H9 (cell line): ENCODE measurements around the gene HOXC10. TPM values are rescaled to one million over a fixed set of nuclear protein-coding genes. Genes with fewer than 3 reads are reported as not detected.

Experiments used
- DNase-seq: peaks from one replicate; pipeline ENCODE4 v3.0.0-alpha.2; 2017
- H2AFZ ChIP-seq: one replicate; pipeline ENCODE4 v1.6.1; 2013; ENCODE audit warnings: mild to moderate bottlenecking, low read length, control low read depth, moderate library complexity
- H2AK5ac ChIP-seq: 2 replicates; pipeline ENCODE4 v1.6.1; 2013; ENCODE audit warnings: low read length, control low read depth, mixed read lengths; ENCODE audit not compliant: insufficient read length
- H2BK120ac ChIP-seq: one replicate; pipeline ENCODE4 v1.6.1; 2013; ENCODE audit warnings: low read depth, mild to moderate bottlenecking, low read length, control low read depth, inconsistent platforms; ENCODE audit not compliant: poor library complexity, severe bottlenecking
- H2BK12ac ChIP-seq: 2 replicates; pipeline ENCODE4 v1.6.1; 2013; ENCODE audit warnings: low read length, control low read depth, mixed read lengths, low read depth; ENCODE audit not compliant: insufficient read length
- H2BK15ac ChIP-seq: 2 replicates; pipeline ENCODE4 v1.6.1; 2013; ENCODE audit warnings: low read depth, low read length, control low read depth
- H2BK20ac ChIP-seq: one replicate; pipeline ENCODE4 v1.6.1; 2013; ENCODE audit warnings: low read depth, mild to moderate bottlenecking, low read length, control low read depth, inconsistent platforms; ENCODE audit not compliant: poor library complexity, severe bottlenecking
- H2BK5ac ChIP-seq: 2 replicates; pipeline ENCODE4 v1.6.1; 2013; ENCODE audit warnings: low read length, control low read depth, mixed read lengths; ENCODE audit not compliant: insufficient read length
- H3K14ac ChIP-seq: 2 replicates; pipeline ENCODE4 v1.6.1; 2013; ENCODE audit warnings: low read length, control low read depth; ENCODE audit not compliant: insufficient read depth
- H3K18ac ChIP-seq: 2 replicates; pipeline ENCODE4 v1.6.1; 2013; ENCODE audit warnings: low read depth, mild to moderate bottlenecking, mixed read lengths, low read length, control low read depth; ENCODE audit not compliant: insufficient read length
- H3K23ac ChIP-seq: 2 replicates; pipeline ENCODE4 v1.6.1; 2013; ENCODE audit warnings: low read length, control low read depth, mixed read lengths, low read depth; ENCODE audit not compliant: insufficient read length
- H3K23me2 ChIP-seq: 2 replicates; pipeline ENCODE4 v1.6.1; 2013; ENCODE audit warnings: low read depth, mild to moderate bottlenecking, mixed read lengths, low read length, control low read depth; ENCODE audit not compliant: insufficient read length, poor library complexity, severe bottlenecking
- H3K27ac ChIP-seq: 2 replicates; pipeline ENCODE4 v1.5.1; 2013; ENCODE audit warnings: low read length, control low read depth, mixed read lengths, low read depth; ENCODE audit not compliant: insufficient read length
- H3K27me3 ChIP-seq: 2 replicates; pipeline ENCODE4 v1.6.1; 2013; ENCODE audit warnings: low read length, control low read depth, inconsistent platforms; ENCODE audit not compliant: insufficient read depth
- H3K4ac ChIP-seq: 2 replicates; pipeline ENCODE4 v1.6.1; 2013; ENCODE audit warnings: low read depth, mild to moderate bottlenecking, control low read depth, inconsistent platforms, low read length, moderate library complexity
- H3K4me1 ChIP-seq: 2 replicates; pipeline ENCODE4 v1.6.1; 2013; ENCODE audit warnings: low read length, control low read depth, inconsistent platforms; ENCODE audit not compliant: insufficient read depth
- H3K4me2 ChIP-seq: 2 replicates; pipeline ENCODE4 v1.6.1; 2013; ENCODE audit warnings: low read length, control low read depth, mixed read lengths; ENCODE audit not compliant: insufficient read length, insufficient read depth
- H3K56ac ChIP-seq: 2 replicates; pipeline ENCODE4 v1.6.1; 2013; ENCODE audit warnings: low read depth, mild to moderate bottlenecking, mixed read lengths, low read length, control low read depth; ENCODE audit not compliant: insufficient read length
- H3K79me1 ChIP-seq: 2 replicates; pipeline ENCODE4 v1.6.1; 2013; ENCODE audit warnings: low read depth, mild to moderate bottlenecking, moderate library complexity, low read length, control low read depth, inconsistent platforms; ENCODE audit not compliant: insufficient read depth, poor library complexity, severe bottlenecking
- H3K79me2 ChIP-seq: 2 replicates; pipeline ENCODE4 v1.6.1; 2013; ENCODE audit warnings: low read length, control low read depth, inconsistent platforms; ENCODE audit not compliant: insufficient read depth
- H3K9ac ChIP-seq: 2 replicates; pipeline ENCODE4 v1.6.1; 2013; ENCODE audit warnings: low read length, control low read depth, mixed read lengths; ENCODE audit not compliant: insufficient read length; ENCODE audit errors: extremely low read depth
- H3K9me3 ChIP-seq: one replicate; pipeline ENCODE4 v1.6.1; 2013; ENCODE audit warnings: low read depth, low read length, inconsistent platforms; ENCODE audit not compliant: control insufficient read depth
- H3T11ph ChIP-seq: one replicate; pipeline ENCODE4 v1.6.1; 2013; ENCODE audit warnings: mild to moderate bottlenecking, low read length, control low read depth, inconsistent platforms
- H4K20me1 ChIP-seq: one replicate; pipeline ENCODE4 v1.6.1; 2013; ENCODE audit not compliant: control insufficient read depth, insufficient read length, insufficient read depth
- H4K5ac ChIP-seq: 2 replicates; pipeline ENCODE4 v1.6.1; 2013; ENCODE audit warnings: low read depth, mild to moderate bottlenecking, mixed read lengths, low read length, control low read depth; ENCODE audit not compliant: insufficient read length
- H4K8ac ChIP-seq: replicated peaks from 2 replicates; pipeline ENCODE4 v1.6.1; 2013; ENCODE audit warnings: low read length, control low read depth, mixed read lengths, low read depth; ENCODE audit not compliant: insufficient read length
- H4K91ac ChIP-seq: 2 replicates; pipeline ENCODE4 v1.6.1; 2013; ENCODE audit warnings: low read depth, mild to moderate bottlenecking, moderate library complexity, mixed read lengths, low read length, control low read depth; ENCODE audit not compliant: insufficient read length
- H3K27ac Mint-ChIP-seq, 3 experiments: 2 replicates in 2 of 3; 3 replicates in 1 of 3; pipeline ENCODE4 v1.8.0; 2020 to 2021; ENCODE audit warnings: mixed read lengths in 3 of 3, mild to moderate bottlenecking in 1 of 3, moderate library complexity in 1 of 3
- H3K27me3 Mint-ChIP-seq: 2 replicates; pipeline ENCODE4 v1.8.0; 2021; ENCODE audit warnings: low read depth, mild to moderate bottlenecking, moderate library complexity, mixed read lengths
- H3K36me3 Mint-ChIP-seq, 3 experiments: 2 replicates in 2 of 3; 3 replicates in 1 of 3; pipeline ENCODE4 v1.8.0; 2020 to 2021; ENCODE audit warnings: low read depth in 3 of 3, mixed read lengths in 3 of 3; ENCODE audit not compliant: insufficient read depth in 1 of 3
- H3K4me1 Mint-ChIP-seq, 2 experiments: 2 replicates each; pipeline ENCODE4 v1.8.0; 2020; ENCODE audit warnings: mixed read lengths in 2 of 2
- H3K4me3 Mint-ChIP-seq, 2 experiments: 2 replicates in 1 of 2; 3 replicates in 1 of 2; pipeline ENCODE4 v1.8.0; 2020 to 2021; ENCODE audit warnings: mild to moderate bottlenecking in 2 of 2, mixed read lengths in 2 of 2, moderate library complexity in 1 of 2
- H3K9me3 Mint-ChIP-seq, 2 experiments: 2 replicates in 1 of 2; 3 replicates in 1 of 2; pipeline ENCODE4 v1.8.0; 2020; ENCODE audit warnings: mild to moderate bottlenecking in 2 of 2, mixed read lengths in 2 of 2, moderate library complexity in 1 of 2
- CTCF ChIP-seq: fragments of 200-600 bp; sonication (generic); conservative IDR thresholded peaks from 3 replicates; pipeline ENCODE4 v1.8.0; 2021; ENCODE audit warnings: antibody characterized with exemption, mild to moderate bottlenecking
- WGBS: extraction: QIAGEN DNeasy Blood & Tissue Kit; methylation state at CpG from one replicate; pipeline ENCODE4 v1.1.7; 2013; ENCODE audit warnings: missing lambda C conversion rate, low lambda C conversion rate, mixed read lengths; ENCODE audit not compliant: insufficient read length; ENCODE audit errors: extremely low coverage; 5-methylcytosine and 5-hydroxymethylcytosine counted together
- total RNA-seq: library from RNA; stranded (reverse); gene quantifications from 2 replicates; pipeline ENCODE4 v1.2.1, GENCODE V29; 2021

Gene HOXC10
- total RNA-seq, 1 experiment from 2014 or later, result not detected

DNA sequence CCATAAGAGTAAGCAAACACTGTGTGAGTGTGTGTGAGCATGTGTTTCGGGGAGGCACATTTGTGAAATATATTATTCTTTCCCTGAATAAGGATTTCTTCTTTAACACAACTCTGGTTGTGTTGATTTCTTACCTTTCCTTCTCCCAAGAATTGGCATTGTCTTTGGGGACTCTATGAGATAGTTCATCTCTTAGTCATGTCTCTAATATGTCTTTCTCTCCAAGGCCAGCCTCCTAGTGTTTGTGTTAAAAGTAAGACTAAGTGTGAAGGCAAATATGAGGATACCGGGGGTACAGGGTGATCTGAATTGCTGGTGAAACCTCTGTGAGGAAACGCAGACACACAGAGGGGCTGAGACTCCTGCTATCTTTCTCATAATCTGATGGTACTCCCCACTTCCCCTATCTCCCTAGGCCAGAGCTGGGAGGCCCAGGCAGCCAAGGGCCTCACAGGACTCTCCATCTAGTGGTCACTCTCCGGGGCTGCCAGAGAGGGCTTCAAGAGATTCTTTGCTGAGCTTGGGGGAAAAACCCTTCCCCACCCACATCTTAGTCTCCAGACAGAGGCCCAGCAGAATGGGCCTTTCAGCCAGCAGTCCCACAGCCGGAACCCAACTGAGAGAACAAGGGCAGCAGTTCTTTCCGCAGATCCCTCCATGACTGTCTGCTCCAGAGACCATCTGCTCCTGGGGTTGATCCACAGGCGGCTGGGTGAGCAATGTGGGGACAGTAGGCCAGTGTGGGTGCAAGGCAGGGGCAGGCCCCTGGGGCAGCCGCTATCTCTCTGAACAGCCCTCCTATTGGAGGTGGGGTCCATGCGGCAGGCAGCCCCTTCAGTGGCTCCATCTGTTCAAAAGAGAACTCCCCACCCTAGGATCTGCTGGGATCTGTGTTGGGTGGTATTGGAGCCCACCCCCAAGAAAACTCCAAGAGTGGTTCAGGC, 36.0 kb upstream of the HOXC10 start:
- no peaks in the 10 kb centered on the region for H4K20me1 ChIP-seq
- no peak overlapping the region for H3K9ac ChIP-seq
- H3K23me2 ChIP-seq, result no peaks in the 10 kb centered on the region
- Mint-ChIP-seq H3K9me3 (peaks cover 0 to 6% of the 10 kb centered on the region in 2 experiments; a peak in 4 of 5 replicates), H3K4me3 (no peak overlapping the region), H3K27me3 (peaks cover 100% of the 10 kb centered on the region), H3K4me1 (peaks cover 6 to 20% of the 10 kb centered on the region in 2 experiments; a peak in 3 of 4 replicates), H3K27ac (no peak overlapping the region; a peak in 1 of 7 replicates), H3K36me3 (no peaks in the 10 kb centered on the region)
- no peak overlapping the region for H3K27ac ChIP-seq
- H3K4me1 ChIP-seq, result no peaks in the 10 kb centered on the region
- no peak for DNase-seq
- no peak overlapping the region for H3K4me2 ChIP-seq
- H3K18ac ChIP-seq, result no peak overlapping the region
- no peaks in the 10 kb centered on the region for H3K9me3 ChIP-seq
- no peak overlapping the region for H4K8ac ChIP-seq
- no peak overlapping the region for H2BK120ac ChIP-seq
- H3K79me1 ChIP-seq, result no peaks in the 10 kb centered on the region
- no peak overlapping the region for H3K23ac ChIP-seq
- H2AFZ ChIP-seq, result no peak overlapping the region
- H2BK15ac ChIP-seq, result no peak overlapping the region
- no peak overlapping the region for H2BK20ac ChIP-seq
- 0 out of 3 replicates have a peak, but pooled peaks have one; percentile 16 for TF ChIP-seq CTCF
- no peaks in the 10 kb centered on the region for H3K79me2 ChIP-seq
- no peak overlapping the region for H3T11ph ChIP-seq
- no peak overlapping the region for H3K4ac ChIP-seq
- H3K56ac ChIP-seq, result no peak overlapping the region
- no CpG with 5 or more reads among the region's 9 CpGs for WGBS
- no peak overlapping the region for H4K91ac ChIP-seq
- no peak overlapping the region for H3K14ac ChIP-seq
- no peak overlapping the region for H2BK5ac ChIP-seq
- H2BK12ac ChIP-seq, result no peak overlapping the region
- H3K27me3 ChIP-seq, result peaks cover 99% of the 10 kb centered on the region
- H4K5ac ChIP-seq, result no peak overlapping the region
- no peak overlapping the region for H2AK5ac ChIP-seq
